K562 (cell line): ENCODE results near the gene SLC9A7. TPM values are rescaled to one million over a fixed set of nuclear protein-coding genes. Genes with fewer than 3 reads are reported as not detected.

Experiments
- ATAC-seq: fragments of 200-7000 bp; cut with Tn5 transposase; 3 replicates; pipeline ENCODE4 v1.9.1; 2020; ENCODE audit warnings: moderate library complexity
- BruUV-seq: library from RNA; stranded (reverse); fragments of 400-500 nt; replicated peaks from 2 replicates; lab custom pipeline; 2021; lab: Mats Ljungman, UMichigan
- CTCF ChIA-PET: fragments of 300-600 bp; formaldehyde crosslinking; extraction: SDS; loops from one replicate; lab custom pipeline; 2021; ENCODE audit warnings: low intra/inter-chr PET ratio; lab: Yijun Ruan, JAX
- POLR2A ChIA-PET: fragments of 300-600, 350-650 bp; sonication (Branson Sonifier 250); formaldehyde crosslinking; extraction: SDS; loops from one replicate; lab custom pipeline; 2021; ENCODE audit warnings: antibody characterized with exemption, inconsistent platforms; lab: Yijun Ruan, JAX
- DNase-seq, 4 experiments: peaks; one replicate each; pipeline versions ENCODE4 v3.0.0 to v3.0.0-alpha.2; 2011 to 2018; ENCODE audit warnings: low spot score in 3 of 4, mixed read lengths in 3 of 4; ENCODE audit errors: extremely low read depth in 1 of 4
- FAIRE-seq: peaks from 2 replicates; lab custom pipeline; 2011; peaks lifted over from hg19 to GRCh38; lab: Jason Lieb, UNC
- H2AFZ ChIP-seq: 2 replicates; pipeline ENCODE4 v1.6.0; 2011; ENCODE audit warnings: low read depth, low read length, control low read depth, inconsistent platforms
- H3K27ac ChIP-seq: fragments of 200-600 bp; 3 replicates; pipeline ENCODE4 v1.8.0; 2011; ENCODE audit warnings: low read depth, mild to moderate bottlenecking, control low read depth, inconsistent platforms, low read length, moderate library complexity, mixed read lengths; ENCODE audit errors: extremely low read depth
- H3K27me3 ChIP-seq, 2 experiments: fragments of 300-600 bp in 1 of 2; 2 replicates in 1 of 2; 3 replicates in 1 of 2; pipeline versions ENCODE4 v1.6.0 to v1.8.0; 2011; ENCODE audit warnings: inconsistent platforms in 2 of 2, low read length in 2 of 2, mild to moderate bottlenecking in 1 of 2, mixed read lengths in 1 of 2, moderate library complexity in 1 of 2; ENCODE audit not compliant: control insufficient read depth in 2 of 2, insufficient read depth in 2 of 2
- H3K36me3 ChIP-seq: fragments of 300-600 bp; 3 replicates; pipeline ENCODE4 v1.8.0; 2011; ENCODE audit warnings: mild to moderate bottlenecking, low read length, inconsistent platforms; ENCODE audit not compliant: control insufficient read depth, insufficient read depth
- H3K4me1 ChIP-seq, 2 experiments: fragments of 200-600 bp in 1 of 2; replicated peaks in 1 of 2; 2 replicates in 1 of 2; 3 replicates in 1 of 2; pipeline versions ENCODE4 v1.5.1 to v1.8.0; 2011; ENCODE audit warnings: inconsistent platforms in 2 of 2, low read length in 2 of 2, mild to moderate bottlenecking in 1 of 2, mixed read lengths in 1 of 2, moderate library complexity in 1 of 2; ENCODE audit not compliant: control insufficient read depth in 2 of 2, insufficient read depth in 2 of 2
- H3K4me2 ChIP-seq: 2 replicates; pipeline ENCODE4 v1.6.1; 2011; ENCODE audit warnings: low read length, control low read depth, inconsistent platforms, mixed read lengths; ENCODE audit not compliant: insufficient read depth
- H3K4me3 ChIP-seq: fragments of 200-600 bp; sonication (generic), shearing (Covaris generic); 2 replicates; pipeline ENCODE4 v1.5.1; 2016; ENCODE audit warnings: control low read depth, inconsistent platforms
- H3K79me2 ChIP-seq: fragments of 200-600 bp; 3 replicates; pipeline ENCODE4 v1.8.0; 2011; ENCODE audit warnings: low read length, inconsistent platforms; ENCODE audit not compliant: control insufficient read depth, insufficient read depth
- H3K9ac ChIP-seq, 2 experiments: 2 replicates each; pipeline versions ENCODE4 v1.6.0 to v1.6.1; 2011; ENCODE audit warnings: low read depth in 2 of 2, low read length in 2 of 2, control low read depth in 1 of 2, inconsistent platforms in 1 of 2, mild to moderate bottlenecking in 1 of 2, mixed read lengths in 1 of 2; ENCODE audit not compliant: insufficient read depth in 1 of 2
- H3K9me1 ChIP-seq: one replicate; pipeline ENCODE4 v1.6.0; 2011; ENCODE audit warnings: inconsistent platforms, mild to moderate bottlenecking, low read length, moderate library complexity; ENCODE audit not compliant: control insufficient read depth, insufficient read depth
- H3K9me3 ChIP-seq: replicated peaks from 2 replicates; pipeline ENCODE4 v1.5.1; 2011; ENCODE audit warnings: low read depth, low read length, inconsistent platforms; ENCODE audit not compliant: control insufficient read depth, insufficient read depth
- H4K20me1 ChIP-seq: replicated peaks from 2 replicates; pipeline ENCODE4 v1.6.1; 2011; ENCODE audit warnings: low read length, inconsistent platforms, mixed read lengths; ENCODE audit not compliant: control insufficient read depth, insufficient read depth
- CEBPB ChIP-seq: fragments of 450-650 bp; IDR thresholded peaks from 2 replicates; pipeline ENCODE4 v1.6.1; 2016; ENCODE audit warnings: missing genetic modification characterization, missing compliant biosample characterization
- CXXC5 ChIP-seq: fragments of 250-450 bp; sonication (Bioruptor Pico); IDR thresholded peaks from 2 replicates; pipeline ENCODE4 v1.8.0; 2022; ENCODE audit warnings: inconsistent platforms, mild to moderate bottlenecking, moderate library complexity
- KHSRP ChIP-seq: fragments of 450-650 bp; IDR thresholded peaks from 2 replicates; pipeline ENCODE4 v1.6.1; 2017
- MBD2 ChIP-seq: sonication (generic); IDR thresholded peaks from 2 replicates; pipeline ENCODE4 v1.6.1; 2016; ENCODE audit warnings: low read depth, borderline replicate concordance
- NEUROD1 ChIP-seq: fragments of 150-350 bp; IDR thresholded peaks from 2 replicates; pipeline ENCODE4 v1.6.1; 2014; ENCODE audit warnings: borderline replicate concordance, low read length, low read depth; ENCODE audit not compliant: partially characterized antibody
- RFX1 ChIP-seq: fragments of 450-650 bp; IDR thresholded peaks from 2 replicates; pipeline ENCODE4 v1.6.1; 2016; ENCODE audit warnings: mild to moderate bottlenecking, moderate library complexity
- SMAD3 ChIP-seq: fragments of 450-650 bp; formaldehyde crosslinking; conservative IDR thresholded peaks from 2 replicates; pipeline ENCODE4 v1.4.0; 2020; ENCODE audit warnings: mild to moderate bottlenecking
- ZNF3 ChIP-seq: fragments of 250-450 bp; sonication (Bioruptor Pico); IDR thresholded peaks from 2 replicates; pipeline ENCODE4 v1.5.0; 2021; ENCODE audit warnings: mild to moderate bottlenecking, moderate library complexity
- WGBS: fragments of 100-300 bp; shearing (Covaris generic); methylation state at CpG from one replicate; pipeline ENCODE4 v1.1.6; 2016; ENCODE audit warnings: low coverage, mixed read lengths; ENCODE audit not compliant: insufficient coverage; ENCODE audit errors: missing lambda C conversion rate; 5-methylcytosine and 5-hydroxymethylcytosine counted together
- in situ Hi-C: fragments of 300-500 bp; cut with MboI; formaldehyde crosslinking; loops from 4 replicates; pipeline ENCODE4 v1.15.0; 2018; ENCODE audit warnings: inconsistent platforms, mixed read lengths
- intact Hi-C: fragments of 100-400 bp; cut with micrococcal nuclease; formaldehyde crosslinking; loops from 2 replicates; pipeline ENCODE4 v1.14.2; 2022
- polyA plus RNA-seq, 8 experiments: library from polyadenylated mRNA; depleted of rRNA in 4 of 8; stranded (reverse) in 5 of 8; unstranded in 3 of 8; fragments of >200 nt; fragmentation: Nextera tagmentation in 2 of 8; fragmentation: Illumina TruSeq in 1 of 8; extraction: Ambion mirVana in 2 of 8; extraction: Trizol in 1 of 8; gene quantifications; 2 replicates each; pipeline versions ENCODE4 v1.2.1 to v1.2.3, GENCODE V29; 2011 to 2014; ENCODE audit warnings: inconsistent platforms in 1 of 8, missing spikeins in 1 of 8
- total RNA-seq, 7 experiments: library from RNA; depleted of rRNA in 6 of 7; stranded (reverse); fragments of >200 nt in 6 of 7; fragmentation: Illumina TruSeq in 2 of 7; extraction: Trizol in 2 of 7; gene quantifications; 2 replicates each; pipeline versions ENCODE4 v1.2.1 to v1.2.3, GENCODE V29; 2011 to 2021; ENCODE audit warnings: low replicate concordance in 1 of 7
- TF ChIP-seq, protein P1 (sequence below): sonication (generic); formaldehyde crosslinking; IDR thresholded peaks from 2 replicates; pipeline ENCODE4 v1.8.0; 2022; ENCODE audit warnings: missing genetic modification reagents, mild to moderate bottlenecking, moderate library complexity, borderline replicate concordance
- TF ChIP-seq, protein P2 (sequence below): sonication (generic); formaldehyde crosslinking; IDR thresholded peaks from 2 replicates; pipeline ENCODE4 v1.8.0; 2023; ENCODE audit warnings: mild to moderate bottlenecking, missing genetic modification reagents
- TF ChIP-seq, protein P3 (sequence below): fragments of 450-650 bp; IDR thresholded peaks from 2 replicates; pipeline ENCODE4 v1.6.1; 2016; ENCODE audit warnings: low read depth

Gene SLC9A7
- total and polyA plus RNA-seq, 9 of the 15 experiments (the other 6 are each of a cell fraction or from before 2014, with no cell fraction given) = 0.04 to 0.13 (median 0.09) TPM; not detected in 5

DNA sequence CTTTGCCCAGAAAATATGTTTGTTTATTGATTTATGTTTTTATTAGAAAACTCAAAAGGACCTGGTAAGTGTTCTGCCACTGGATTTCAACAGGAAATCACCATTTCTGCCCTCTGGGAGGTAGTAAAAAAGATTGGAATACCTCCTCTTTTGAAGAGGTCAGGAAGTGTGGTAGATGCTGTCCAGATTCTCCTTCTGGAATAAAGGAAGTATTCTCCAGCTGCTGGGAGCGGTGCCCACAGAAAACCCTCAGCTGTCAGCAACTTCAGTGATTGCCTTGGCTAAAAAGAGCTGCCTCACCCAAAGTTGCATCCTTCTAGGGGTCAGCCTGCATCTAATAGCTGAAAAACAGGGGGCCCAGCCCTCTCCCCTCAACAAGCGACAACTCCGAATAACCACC lies 199.9 kb downstream of the SLC9A7 start:
- no peak overlapping the region for H3K4me2 ChIP-seq
- intact Hi-C loops = no loop called here
- POLR2A ChIA-PET = no interaction called here
- FAIRE-seq = no peak
- no TSS peak for BruUV-seq
- no peaks in the 10 kb centered on the region for H3K79me2 ChIP-seq
- no peak for ATAC-seq
- H3K4me1 ChIP-seq = no peaks in the 10 kb centered on the region; a peak in 1 of 5 replicates
- H2AFZ ChIP-seq = no peak overlapping the region
- no peaks in the 10 kb centered on the region for H4K20me1 ChIP-seq
- H3K36me3 ChIP-seq = no peaks in the 10 kb centered on the region
- in situ Hi-C loops = no loop called here
- WGBS = 31% methylated on average over 3 of the region's 3 CpGs
- no peak overlapping the region for H3K27ac ChIP-seq
- no peaks in the 10 kb centered on the region for H3K27me3 ChIP-seq
- H3K9me1 ChIP-seq = no peaks in the 10 kb centered on the region
- H3K4me3 ChIP-seq = no peak overlapping the region
- CTCF ChIA-PET = no interaction called here
- no peak for DNase-seq
- H3K9ac ChIP-seq = no peak overlapping the region
- H3K9me3 ChIP-seq = no peaks in the 10 kb centered on the region
- TF ChIP-seq CEBPB (tag) (no peak), ZNF3 (CRISPR knock-in tag) (no peak), RFX1 (no peak), CXXC5 (no peak), SMAD3 (no peak), NEUROD1 (no peak), KHSRP (no peak), MBD2 (no peak)
- TF ChIP-seq, protein P1, sequence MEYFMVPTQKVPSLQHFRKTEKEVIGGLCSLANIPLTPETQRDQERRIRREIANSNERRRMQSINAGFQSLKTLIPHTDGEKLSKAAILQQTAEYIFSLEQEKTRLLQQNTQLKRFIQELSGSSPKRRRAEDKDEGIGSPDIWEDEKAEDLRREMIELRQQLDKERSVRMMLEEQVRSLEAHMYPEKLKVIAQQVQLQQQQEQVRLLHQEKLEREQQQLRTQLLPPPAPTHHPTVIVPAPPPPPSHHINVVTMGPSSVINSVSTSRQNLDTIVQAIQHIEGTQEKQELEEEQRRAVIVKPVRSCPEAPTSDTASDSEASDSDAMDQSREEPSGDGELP (CRISPR knock-in tag) = no peak
- TF ChIP-seq, protein P2, sequence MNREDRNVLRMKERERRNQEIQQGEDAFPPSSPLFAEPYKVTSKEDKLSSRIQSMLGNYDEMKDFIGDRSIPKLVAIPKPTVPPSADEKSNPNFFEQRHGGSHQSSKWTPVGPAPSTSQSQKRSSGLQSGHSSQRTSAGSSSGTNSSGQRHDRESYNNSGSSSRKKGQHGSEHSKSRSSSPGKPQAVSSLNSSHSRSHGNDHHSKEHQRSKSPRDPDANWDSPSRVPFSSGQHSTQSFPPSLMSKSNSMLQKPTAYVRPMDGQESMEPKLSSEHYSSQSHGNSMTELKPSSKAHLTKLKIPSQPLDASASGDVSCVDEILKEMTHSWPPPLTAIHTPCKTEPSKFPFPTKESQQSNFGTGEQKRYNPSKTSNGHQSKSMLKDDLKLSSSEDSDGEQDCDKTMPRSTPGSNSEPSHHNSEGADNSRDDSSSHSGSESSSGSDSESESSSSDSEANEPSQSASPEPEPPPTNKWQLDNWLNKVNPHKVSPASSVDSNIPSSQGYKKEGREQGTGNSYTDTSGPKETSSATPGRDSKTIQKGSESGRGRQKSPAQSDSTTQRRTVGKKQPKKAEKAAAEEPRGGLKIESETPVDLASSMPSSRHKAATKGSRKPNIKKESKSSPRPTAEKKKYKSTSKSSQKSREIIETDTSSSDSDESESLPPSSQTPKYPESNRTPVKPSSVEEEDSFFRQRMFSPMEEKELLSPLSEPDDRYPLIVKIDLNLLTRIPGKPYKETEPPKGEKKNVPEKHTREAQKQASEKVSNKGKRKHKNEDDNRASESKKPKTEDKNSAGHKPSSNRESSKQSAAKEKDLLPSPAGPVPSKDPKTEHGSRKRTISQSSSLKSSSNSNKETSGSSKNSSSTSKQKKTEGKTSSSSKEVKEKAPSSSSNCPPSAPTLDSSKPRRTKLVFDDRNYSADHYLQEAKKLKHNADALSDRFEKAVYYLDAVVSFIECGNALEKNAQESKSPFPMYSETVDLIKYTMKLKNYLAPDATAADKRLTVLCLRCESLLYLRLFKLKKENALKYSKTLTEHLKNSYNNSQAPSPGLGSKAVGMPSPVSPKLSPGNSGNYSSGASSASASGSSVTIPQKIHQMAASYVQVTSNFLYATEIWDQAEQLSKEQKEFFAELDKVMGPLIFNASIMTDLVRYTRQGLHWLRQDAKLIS = no peak
- TF ChIP-seq, protein P3, sequence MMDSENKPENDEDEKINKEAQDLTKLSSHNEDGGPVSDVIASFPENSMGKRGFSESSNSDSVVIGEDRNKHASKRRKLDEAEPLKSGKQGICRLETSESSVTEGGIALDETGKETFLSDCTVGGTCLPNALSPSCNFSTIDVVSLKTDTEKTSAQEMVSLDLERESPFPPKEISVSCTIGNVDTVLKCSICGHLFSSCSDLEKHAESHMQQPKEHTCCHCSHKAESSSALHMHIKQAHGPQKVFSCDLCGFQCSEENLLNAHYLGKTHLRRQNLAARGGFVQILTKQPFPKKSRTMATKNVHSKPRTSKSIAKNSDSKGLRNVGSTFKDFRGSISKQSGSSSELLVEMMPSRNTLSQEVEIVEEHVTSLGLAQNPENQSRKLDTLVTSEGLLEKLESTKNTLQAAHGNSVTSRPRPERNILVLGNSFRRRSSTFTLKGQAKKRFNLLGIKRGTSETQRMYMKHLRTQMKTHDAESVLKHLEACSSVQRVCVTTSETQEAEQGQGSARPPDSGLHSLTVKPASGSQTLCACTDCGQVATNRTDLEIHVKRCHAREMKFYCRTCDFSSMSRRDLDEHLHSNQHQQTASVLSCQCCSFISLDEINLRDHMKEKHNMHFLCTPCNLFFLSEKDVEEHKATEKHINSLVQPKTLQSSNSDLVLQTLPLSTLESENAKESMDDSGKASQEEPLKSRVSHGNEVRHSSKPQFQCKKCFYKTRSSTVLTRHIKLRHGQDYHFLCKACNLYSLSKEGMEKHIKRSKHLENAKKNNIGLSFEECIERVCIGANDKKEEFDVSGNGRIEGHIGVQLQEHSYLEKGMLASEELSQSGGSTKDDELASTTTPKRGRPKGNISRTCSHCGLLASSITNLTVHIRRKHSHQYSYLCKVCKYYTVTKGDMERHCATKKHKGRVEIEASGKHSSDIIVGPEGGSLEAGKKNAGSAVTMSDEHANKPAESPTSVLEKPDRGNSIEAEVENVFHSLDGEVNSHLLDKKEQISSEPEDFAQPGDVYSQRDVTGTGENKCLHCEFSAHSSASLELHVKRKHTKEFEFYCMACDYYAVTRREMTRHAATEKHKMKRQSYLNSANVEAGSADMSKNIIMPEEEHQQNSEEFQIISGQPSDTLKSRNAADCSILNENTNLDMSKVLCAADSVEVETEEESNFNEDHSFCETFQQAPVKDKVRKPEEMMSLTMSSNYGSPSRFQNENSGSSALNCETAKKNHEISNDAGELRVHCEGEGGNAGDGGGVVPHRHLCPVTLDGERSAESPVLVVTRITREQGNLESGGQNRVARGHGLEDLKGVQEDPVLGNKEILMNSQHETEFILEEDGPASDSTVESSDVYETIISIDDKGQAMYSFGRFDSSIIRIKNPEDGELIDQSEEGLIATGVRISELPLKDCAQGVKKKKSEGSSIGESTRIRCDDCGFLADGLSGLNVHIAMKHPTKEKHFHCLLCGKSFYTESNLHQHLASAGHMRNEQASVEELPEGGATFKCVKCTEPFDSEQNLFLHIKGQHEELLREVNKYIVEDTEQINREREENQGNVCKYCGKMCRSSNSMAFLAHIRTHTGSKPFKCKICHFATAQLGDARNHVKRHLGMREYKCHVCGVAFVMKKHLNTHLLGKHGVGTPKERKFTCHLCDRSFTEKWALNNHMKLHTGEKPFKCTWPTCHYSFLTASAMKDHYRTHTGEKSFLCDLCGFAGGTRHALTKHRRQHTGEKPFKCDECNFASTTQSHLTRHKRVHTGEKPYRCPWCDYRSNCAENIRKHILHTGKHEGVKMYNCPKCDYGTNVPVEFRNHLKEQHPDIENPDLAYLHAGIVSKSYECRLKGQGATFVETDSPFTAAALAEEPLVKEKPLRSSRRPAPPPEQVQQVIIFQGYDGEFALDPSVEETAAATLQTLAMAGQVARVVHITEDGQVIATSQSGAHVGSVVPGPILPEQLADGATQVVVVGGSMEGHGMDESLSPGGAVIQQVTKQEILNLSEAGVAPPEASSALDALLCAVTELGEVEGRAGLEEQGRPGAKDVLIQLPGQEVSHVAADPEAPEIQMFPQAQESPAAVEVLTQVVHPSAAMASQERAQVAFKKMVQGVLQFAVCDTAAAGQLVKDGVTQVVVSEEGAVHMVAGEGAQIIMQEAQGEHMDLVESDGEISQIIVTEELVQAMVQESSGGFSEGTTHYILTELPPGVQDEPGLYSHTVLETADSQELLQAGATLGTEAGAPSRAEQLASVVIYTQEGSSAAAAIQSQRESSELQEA = no peak
